GM12873 (cell line): ENCODE data around the gene CDK14.

Experiments used
- TF ChIP-seq, protein P1 (sequence below): IDR thresholded peaks from 2 replicates; pipeline ENCODE4 v1.5.1; 2012; ENCODE audit warnings: low read depth, mild to moderate bottlenecking, moderate library complexity, low read length, control low read depth; ENCODE audit not compliant: insufficient read depth; ENCODE audit errors: missing control alignments

CDK14 gene

DNA sequence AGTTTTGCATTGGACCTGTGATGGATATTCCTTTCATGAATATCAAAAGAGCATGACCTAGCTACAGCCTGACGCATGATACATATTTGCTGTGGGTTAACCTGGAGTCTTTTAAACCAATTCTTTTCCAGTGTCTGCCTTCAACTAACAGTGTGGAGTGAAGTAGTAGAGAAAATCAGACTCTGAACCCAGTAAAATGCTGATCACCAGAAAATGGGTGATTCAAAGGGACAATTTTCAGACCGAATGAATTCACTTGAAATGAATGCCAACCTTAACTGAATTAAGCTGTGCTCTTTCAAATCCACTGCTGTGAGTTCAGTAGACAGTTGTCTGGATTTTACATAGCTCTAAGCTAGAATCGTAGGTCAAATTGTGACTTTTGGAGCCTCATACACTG lies 123.0 kb downstream of the CDK14 start:
- TF ChIP-seq, protein P1, sequence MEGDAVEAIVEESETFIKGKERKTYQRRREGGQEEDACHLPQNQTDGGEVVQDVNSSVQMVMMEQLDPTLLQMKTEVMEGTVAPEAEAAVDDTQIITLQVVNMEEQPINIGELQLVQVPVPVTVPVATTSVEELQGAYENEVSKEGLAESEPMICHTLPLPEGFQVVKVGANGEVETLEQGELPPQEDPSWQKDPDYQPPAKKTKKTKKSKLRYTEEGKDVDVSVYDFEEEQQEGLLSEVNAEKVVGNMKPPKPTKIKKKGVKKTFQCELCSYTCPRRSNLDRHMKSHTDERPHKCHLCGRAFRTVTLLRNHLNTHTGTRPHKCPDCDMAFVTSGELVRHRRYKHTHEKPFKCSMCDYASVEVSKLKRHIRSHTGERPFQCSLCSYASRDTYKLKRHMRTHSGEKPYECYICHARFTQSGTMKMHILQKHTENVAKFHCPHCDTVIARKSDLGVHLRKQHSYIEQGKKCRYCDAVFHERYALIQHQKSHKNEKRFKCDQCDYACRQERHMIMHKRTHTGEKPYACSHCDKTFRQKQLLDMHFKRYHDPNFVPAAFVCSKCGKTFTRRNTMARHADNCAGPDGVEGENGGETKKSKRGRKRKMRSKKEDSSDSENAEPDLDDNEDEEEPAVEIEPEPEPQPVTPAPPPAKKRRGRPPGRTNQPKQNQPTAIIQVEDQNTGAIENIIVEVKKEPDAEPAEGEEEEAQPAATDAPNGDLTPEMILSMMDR, result no peak

DNA sequence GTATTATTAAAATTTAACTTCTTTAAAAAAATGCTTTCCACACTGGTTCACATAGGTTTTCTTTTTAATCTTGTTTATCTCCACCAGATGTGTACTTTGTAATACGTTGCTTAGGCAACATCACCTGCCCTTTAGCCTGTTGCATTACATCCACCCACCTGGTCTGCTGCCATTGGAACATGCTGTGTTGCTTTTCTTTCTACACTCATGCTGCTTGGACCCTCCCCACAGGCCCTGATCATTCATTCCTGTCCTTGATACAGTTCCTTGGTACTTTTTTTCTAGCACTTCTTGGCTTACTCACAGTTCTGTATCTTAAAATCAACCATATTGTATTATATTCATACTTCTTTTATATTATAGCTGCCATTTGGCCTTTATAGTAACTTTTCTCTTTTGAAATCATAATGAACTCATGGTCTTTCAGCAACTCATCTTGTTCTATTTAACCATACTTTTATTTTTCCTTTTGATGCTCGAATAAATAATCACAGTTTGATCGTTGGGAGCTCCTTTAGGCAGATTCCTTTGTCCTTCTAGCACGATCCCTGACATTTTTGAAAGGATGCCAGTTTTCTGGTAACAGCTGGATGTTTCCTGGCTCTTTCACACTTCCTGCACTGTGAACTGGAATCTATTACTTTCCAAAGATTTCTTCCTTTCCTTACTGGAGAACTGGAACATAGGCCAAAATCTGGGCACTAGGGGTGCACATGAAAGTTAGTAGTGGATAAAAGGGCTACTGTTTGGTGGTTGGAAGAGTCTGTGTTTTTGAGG lies 125.1 kb downstream of the CDK14 start:
- TF ChIP-seq, protein P1, result no peak

DNA sequence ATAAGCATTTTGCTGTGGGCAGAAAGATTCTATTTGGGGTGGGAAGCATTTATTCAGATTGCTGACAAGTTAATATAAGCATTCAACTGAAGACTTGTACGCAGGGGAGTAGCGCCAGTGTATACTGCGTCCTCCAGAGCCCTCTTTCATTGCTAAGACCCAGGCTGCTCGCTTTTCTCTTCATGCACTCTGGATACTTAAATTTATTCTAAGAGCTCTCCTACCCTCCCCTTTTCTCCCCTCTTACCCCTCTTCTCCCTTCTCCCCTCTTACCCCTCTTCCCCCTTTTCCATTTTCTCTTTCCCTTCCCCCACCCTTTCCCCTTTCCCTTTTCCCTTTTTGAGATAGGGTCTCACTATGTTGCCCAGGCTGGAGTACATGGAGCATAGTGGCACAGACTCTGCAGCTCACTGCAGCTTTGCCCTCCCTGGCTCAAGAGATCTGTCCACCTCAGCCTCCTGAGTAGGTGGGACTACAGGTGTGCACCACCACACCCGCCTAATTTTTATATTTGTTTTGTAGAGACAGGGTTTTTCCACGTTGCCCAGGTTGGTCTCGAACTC lies 125.8 kb downstream of the CDK14 start:
- TF ChIP-seq, protein P1, result no peak

DNA sequence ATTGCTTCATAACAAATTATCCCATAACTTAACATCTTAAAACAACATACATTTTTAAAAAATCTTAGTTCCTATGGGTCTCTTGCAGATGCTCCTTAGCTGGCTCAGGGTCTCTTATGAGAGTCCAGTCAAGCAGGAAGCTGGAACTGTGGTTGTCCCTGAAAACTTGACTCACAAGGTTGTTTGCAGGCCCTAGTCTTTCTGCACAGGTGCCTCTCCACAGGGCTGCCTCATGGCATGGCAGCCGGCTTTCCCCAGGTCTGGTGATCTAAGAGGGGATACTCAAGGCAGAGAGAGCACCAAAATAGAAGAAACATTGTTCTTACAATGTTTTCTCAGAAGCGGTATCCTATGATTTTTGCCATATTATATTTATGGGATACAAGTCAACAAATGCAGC lies 127.1 kb downstream of the CDK14 start:
- TF ChIP-seq, protein P1, result no peak

DNA sequence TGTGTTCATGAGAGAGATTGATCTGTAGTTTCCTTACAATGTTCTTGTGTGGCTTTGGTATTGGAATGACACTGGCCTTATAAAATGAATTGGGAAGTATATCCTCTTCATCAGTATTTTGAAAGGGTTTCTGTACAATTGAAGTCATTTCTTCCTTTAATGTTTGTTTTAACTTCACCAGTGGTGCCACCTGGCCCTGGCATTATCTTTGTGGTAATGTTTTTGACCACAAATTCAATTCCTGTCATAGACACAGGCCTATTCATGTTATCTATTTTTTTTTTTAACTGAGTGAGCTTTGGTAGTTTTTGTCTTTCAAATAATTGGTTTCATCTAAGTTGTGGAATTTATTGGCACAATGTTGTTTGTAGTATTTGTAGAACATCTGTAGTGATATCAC lies 127.7 kb downstream of the CDK14 start:
- TF ChIP-seq, protein P1, result no peak

DNA sequence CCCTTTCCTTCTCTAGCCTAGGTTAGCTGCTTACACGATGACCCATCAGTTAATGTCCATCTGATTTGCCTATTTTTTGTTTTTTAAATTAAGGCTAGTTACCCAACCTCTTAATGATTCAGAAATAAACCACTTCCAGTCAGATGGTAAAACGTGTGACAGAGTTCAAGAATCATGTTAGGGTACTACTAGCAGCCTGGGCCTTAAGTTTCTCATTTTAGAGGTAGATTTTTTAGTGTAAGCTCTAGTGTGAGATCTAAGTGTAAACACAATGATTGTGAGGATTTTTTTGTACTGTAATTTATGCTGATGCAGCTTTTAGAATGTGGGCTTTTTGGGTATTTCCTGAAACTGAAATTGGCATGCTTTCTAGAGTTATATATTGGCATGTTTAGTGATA lies 130.0 kb downstream of the CDK14 start:
- TF ChIP-seq, protein P1, result no peak

DNA sequence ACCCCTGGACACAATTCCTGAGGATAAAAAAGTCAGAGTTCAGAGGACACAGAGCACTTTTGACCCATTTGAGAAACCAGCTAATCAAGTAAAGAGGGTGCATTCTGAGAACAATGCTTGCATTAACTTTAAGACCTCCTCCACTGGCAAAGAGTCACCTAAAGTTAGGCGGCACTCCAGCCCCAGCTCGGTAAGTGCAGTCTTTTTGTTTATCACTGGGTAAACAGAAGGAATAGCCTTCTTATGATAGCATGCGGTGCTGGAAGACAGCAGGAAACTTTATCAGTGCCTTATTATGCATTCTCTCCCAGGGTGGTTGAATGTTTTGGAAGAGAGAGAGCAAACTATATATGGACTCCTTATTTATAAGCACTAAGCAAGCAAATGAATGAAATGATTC lies 130.5 kb downstream of the CDK14 start:
- TF ChIP-seq, protein P1, result no peak
